Osteoblast (primary cell): Measurements from ENCODE around the gene POF1B. TPM values are rescaled to one million over a fixed set of nuclear protein-coding genes. Genes with fewer than 3 reads are reported as not detected.

Experiments
- DNase-seq: peaks from one replicate; pipeline ENCODE4 v3.0.0; 2011; ENCODE audit warnings: low spot score, mixed read lengths; ENCODE audit not compliant: insufficient read length; ENCODE audit errors: missing footprints
- H2AFZ ChIP-seq: 2 replicates; pipeline ENCODE4 v1.6.0; 2011; ENCODE audit warnings: mild to moderate bottlenecking, low read length
- H3K27ac ChIP-seq: 2 replicates; pipeline ENCODE4 v1.5.1; 2011; ENCODE audit warnings: mild to moderate bottlenecking, low read depth, low read length, moderate library complexity
- H3K27me3 ChIP-seq: 2 replicates; pipeline ENCODE4 v1.6.0; 2012; ENCODE audit warnings: mild to moderate bottlenecking, control low read depth, inconsistent platforms, low read length, moderate library complexity; ENCODE audit not compliant: insufficient read depth
- H3K36me3 ChIP-seq: 2 replicates; pipeline ENCODE4 v1.5.1; 2011; ENCODE audit warnings: mild to moderate bottlenecking, low read length, control low read depth, moderate library complexity; ENCODE audit not compliant: insufficient read depth
- H3K4me1 ChIP-seq: 2 replicates; pipeline ENCODE4 v1.5.1; 2011; ENCODE audit warnings: mild to moderate bottlenecking, low read length, control low read depth, moderate library complexity; ENCODE audit not compliant: insufficient read depth
- H3K4me2 ChIP-seq: 2 replicates; pipeline ENCODE4 v1.6.0; 2011; ENCODE audit warnings: mild to moderate bottlenecking, low read length; ENCODE audit not compliant: insufficient read depth
- H3K4me3 ChIP-seq: fragments of 200-600 bp; sonication (generic); 3 replicates; pipeline ENCODE4 v1.5.1; 2012; ENCODE audit warnings: mild to moderate bottlenecking, low read length, inconsistent platforms; ENCODE audit not compliant: insufficient read depth
- H3K79me2 ChIP-seq: 2 replicates; pipeline ENCODE4 v1.6.0; 2012; ENCODE audit warnings: mild to moderate bottlenecking, low read length, control low read depth, inconsistent platforms; ENCODE audit not compliant: insufficient read depth
- H3K9me3 ChIP-seq: 2 replicates; pipeline ENCODE4 v1.5.1; 2011; ENCODE audit warnings: low read depth, low read length, control low read depth
- H4K20me1 ChIP-seq: 2 replicates; pipeline ENCODE4 v1.6.0; 2012; ENCODE audit warnings: mild to moderate bottlenecking, low read length, control low read depth; ENCODE audit not compliant: insufficient read depth
- CTCF ChIP-seq: IDR thresholded peaks from 2 replicates; pipeline ENCODE4 v1.5.1; 2011; ENCODE audit warnings: mild to moderate bottlenecking, low read depth, low read length, moderate library complexity; ENCODE audit errors: extremely low read depth
- total RNA-seq: library from RNA; depleted of rRNA; stranded (reverse); fragments of >200 nt; gene quantifications from 2 replicates; pipeline ENCODE4 v1.2.3, GENCODE V29; 2012

The POF1B gene
- total RNA-seq, result not detected in 2 replicates

- H3K27ac ChIP-seq, result no peak within 1 kb of the TSS
- H2AFZ ChIP-seq, result no peak within 1 kb of the TSS
- no peaks in the 10 kb centered on the region for H3K9me3 ChIP-seq
- TF ChIP-seq CTCF, result no peak
- no peaks in the 10 kb centered on the region for H3K4me1 ChIP-seq
- DNase-seq, result no peak
- H3K4me3 ChIP-seq, result no peak within 1 kb of the TSS
- H3K79me2 ChIP-seq, result no peaks in the 10 kb centered on the region
- H3K36me3 ChIP-seq, result no peaks in the 10 kb centered on the region
- H3K4me2 ChIP-seq, result no peak within 1 kb of the TSS
- no peaks in the 10 kb centered on the region for H4K20me1 ChIP-seq
- no peaks in the 10 kb centered on the region for H3K27me3 ChIP-seq
Observed at GRCh38 chrX:85379174-85379907, at the start of gene POF1B. POF1B (minus strand) TSS chrX:85379665; CDS start chrX:85379454, 211 bp downstream.

- H3K9me3 ChIP-seq, result no peaks in the 10 kb centered on the region
- TF ChIP-seq CTCF, result no peak
- DNase-seq, result no peak
- no peaks in the 10 kb centered on the region for H3K27me3 ChIP-seq
- no peaks in the 10 kb centered on the region for H3K79me2 ChIP-seq
- H3K4me2 ChIP-seq, result no peak overlapping the region
- H2AFZ ChIP-seq, result no peak overlapping the region
- no peaks in the 10 kb centered on the region for H4K20me1 ChIP-seq
- no peaks in the 10 kb centered on the region for H3K36me3 ChIP-seq
- H3K27ac ChIP-seq, result no peak overlapping the region
- no peak overlapping the region for H3K4me3 ChIP-seq
- H3K4me1 ChIP-seq, result no peaks in the 10 kb centered on the region
Observed at GRCh38 chrX:85429066-85429465, 49.6 kb upstream of the POF1B start.

- no peaks in the 10 kb centered on the region for H3K27me3 ChIP-seq
- no peaks in the 10 kb centered on the region for H3K9me3 ChIP-seq
- no peaks in the 10 kb centered on the region for H3K4me1 ChIP-seq
- no peak overlapping the region for H2AFZ ChIP-seq
- no peak for TF ChIP-seq CTCF
- H4K20me1 ChIP-seq, result no peaks in the 10 kb centered on the region
- no peak overlapping the region for H3K4me2 ChIP-seq
- no peaks in the 10 kb centered on the region for H3K36me3 ChIP-seq
- no peaks in the 10 kb centered on the region for H3K79me2 ChIP-seq
- H3K27ac ChIP-seq, result no peak overlapping the region
- no peak overlapping the region for H3K4me3 ChIP-seq
- no peak for DNase-seq
Observed at GRCh38 chrX:85419293-85419692, 39.8 kb upstream of the POF1B start.

GRCh38 chrX:85391878-85392238 lies 12.4 kb upstream of the POF1B start:
- H3K27ac ChIP-seq, result no peak overlapping the region
- no peak overlapping the region for H2AFZ ChIP-seq
- H3K27me3 ChIP-seq, result no peaks in the 10 kb centered on the region
- H3K79me2 ChIP-seq, result no peaks in the 10 kb centered on the region
- H4K20me1 ChIP-seq, result no peaks in the 10 kb centered on the region
- no peak overlapping the region for H3K4me2 ChIP-seq
- H3K36me3 ChIP-seq, result no peaks in the 10 kb centered on the region
- TF ChIP-seq CTCF, result no peak
- DNase-seq, result no peak
- no peaks in the 10 kb centered on the region for H3K4me1 ChIP-seq
- no peak overlapping the region for H3K4me3 ChIP-seq
- no peaks in the 10 kb centered on the region for H3K9me3 ChIP-seq
